Stimulated activated naive B cell treated with anti-CD40 and anti-IgM and Interleukin-4, amounts not matched to agents 10 μg/mL and 1 μg/mL and 100 μg/mL, for 72 hours (primary cell): ENCODE data around the gene XRCC3.
"Not testable (repeated sequence)": the region's sequence is repeated elsewhere in the genome, so short reads cannot be mapped to it uniquely, and the experiment has no call there.

Source experiments
- ATAC-seq, 2 donors: fragments of 150-1000 bp; cut with Tn5 transposase; replicated peaks; 2 replicates each; pipeline ENCODE4 v1.10.0; 2021; ENCODE audit warnings: moderate library complexity in 1 of 2
- DNase-seq: peaks from one replicate; pipeline ENCODE4 v3.0.0; 2021
- H3K27ac Mint-ChIP-seq: one replicate; pipeline ENCODE4 v1.8.0; 2022; ENCODE audit warnings: mild to moderate bottlenecking, mixed read lengths
- H3K27me3 Mint-ChIP-seq, 2 donors: one replicate each; pipeline ENCODE4 v1.8.0; 2022; ENCODE audit warnings: mixed read lengths in 2 of 2
- H3K36me3 Mint-ChIP-seq, 2 donors: one replicate each; pipeline ENCODE4 v1.8.0; 2022; ENCODE audit warnings: mixed read lengths in 2 of 2, mild to moderate bottlenecking in 1 of 2
- H3K4me1 Mint-ChIP-seq, 2 donors: one replicate each; pipeline ENCODE4 v1.8.0; 2022; ENCODE audit warnings: mixed read lengths in 2 of 2, mild to moderate bottlenecking in 1 of 2
- H3K4me3 Mint-ChIP-seq, 2 donors: one replicate each; pipeline ENCODE4 v1.8.0; 2022; ENCODE audit warnings: mild to moderate bottlenecking in 2 of 2, mixed read lengths in 2 of 2, moderate library complexity in 1 of 2
- H3K9me3 Mint-ChIP-seq, 2 donors: one replicate each; pipeline ENCODE4 v1.8.0; 2022; ENCODE audit warnings: mixed read lengths in 2 of 2, mild to moderate bottlenecking in 1 of 2

The XRCC3 gene

DNA sequence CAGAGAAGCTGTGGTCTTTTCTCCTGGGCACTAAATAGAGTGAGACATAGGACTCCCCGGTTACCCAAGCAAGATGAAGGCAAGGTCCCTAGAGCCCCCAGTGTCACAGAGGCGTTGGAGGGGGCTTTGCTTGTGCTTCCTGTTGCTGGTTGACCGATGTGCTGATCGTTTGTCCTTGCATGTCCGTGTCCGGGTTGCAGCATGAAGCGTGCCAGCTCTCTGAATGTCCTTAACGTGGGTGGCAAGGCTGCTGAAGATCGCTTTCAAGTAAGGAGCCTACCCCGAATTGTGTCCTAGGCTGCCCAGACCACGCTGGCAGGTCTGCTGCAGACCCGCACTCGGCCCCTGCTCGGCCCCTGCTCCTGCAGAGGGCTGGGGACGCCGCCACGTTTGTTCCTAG lies 23.1 kb downstream of the XRCC3 start:
- peaks cover 39 to 71% of the 10 kb centered on the region in 2 donors for H3K4me1 Mint-ChIP-seq
- H3K4me3 Mint-ChIP-seq, result peak overlapping the region in 1 of 2 donors; percentile 53
- no peaks in the 10 kb centered on the region for H3K27me3 Mint-ChIP-seq
- H3K9me3 Mint-ChIP-seq, result no peaks in the 10 kb centered on the region
- DNase-seq, result no peak
- H3K36me3 Mint-ChIP-seq, result peaks cover 33 to 34% of the 10 kb centered on the region in 2 donors
- H3K27ac Mint-ChIP-seq, result peak overlapping the region; percentile 90
- peak; percentile 66 to 76 for ATAC-seq

DNA sequence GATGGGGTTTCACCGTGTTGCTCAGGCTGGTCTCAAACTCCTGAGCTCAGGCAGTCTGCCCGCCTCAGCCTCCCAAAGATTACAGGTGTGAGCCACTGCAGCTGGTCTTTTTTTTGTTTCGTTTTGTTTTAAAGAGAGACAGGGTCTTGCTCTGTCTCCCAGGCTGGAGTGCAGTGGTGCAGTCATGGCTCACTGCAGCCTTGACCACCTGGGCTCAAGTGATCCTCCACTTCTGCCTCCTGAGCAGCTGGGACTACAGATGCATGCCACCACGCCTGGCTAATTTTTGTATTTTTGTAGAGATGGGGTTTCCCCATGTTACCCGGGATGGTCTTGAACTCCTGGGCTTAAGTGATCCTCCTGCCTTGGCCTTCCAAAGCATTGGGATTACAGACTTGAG lies 23.6 kb downstream of the XRCC3 start:
- Mint-ChIP-seq H3K4me3 (peak overlapping the region; percentile 53 to 67), H3K36me3 (peaks cover 36 to 37% of the 10 kb centered on the region in 2 donors), H3K27ac (peak overlapping the region; percentile 90), H3K4me1 (peaks cover 36 to 66% of the 10 kb centered on the region in 2 donors)
- not testable (repeated sequence) for H3K27me3 Mint-ChIP-seq, H3K9me3 Mint-ChIP-seq
- peak; percentile 81 to 85 for ATAC-seq
- DNase-seq, result peak; percentile 47

GRCh38 chr14:103690332-103690731 lies 24.9 kb downstream of the XRCC3 start:
- no peaks in the 10 kb centered on the region for H3K9me3 Mint-ChIP-seq
- peaks cover 39 to 46% of the 10 kb centered on the region in 2 donors for H3K36me3 Mint-ChIP-seq
- H3K4me3 Mint-ChIP-seq, result no peak overlapping the region
- H3K4me1 Mint-ChIP-seq, result peaks cover 23 to 53% of the 10 kb centered on the region in 2 donors
- DNase-seq (no peak), ATAC-seq (no peak)
- no peaks in the 10 kb centered on the region for H3K27me3 Mint-ChIP-seq
- H3K27ac Mint-ChIP-seq, result peak overlapping the region; percentile 68

GRCh38 chr14:103688906-103689902 lies 26.0 kb downstream of the XRCC3 start:
- Mint-ChIP-seq H3K36me3 (peaks cover 36 to 47% of the 10 kb centered on the region in 2 donors), H3K9me3 (no peaks in the 10 kb centered on the region), H3K4me3 (peak overlapping the region; percentile 22 to 72), H3K27ac (peak overlapping the region; percentile 38), H3K27me3 (no peaks in the 10 kb centered on the region), H3K4me1 (peaks cover 22 to 49% of the 10 kb centered on the region in 2 donors)
- DNase-seq, result no peak
- ATAC-seq, result peak; percentile 42 to 60

DNA sequence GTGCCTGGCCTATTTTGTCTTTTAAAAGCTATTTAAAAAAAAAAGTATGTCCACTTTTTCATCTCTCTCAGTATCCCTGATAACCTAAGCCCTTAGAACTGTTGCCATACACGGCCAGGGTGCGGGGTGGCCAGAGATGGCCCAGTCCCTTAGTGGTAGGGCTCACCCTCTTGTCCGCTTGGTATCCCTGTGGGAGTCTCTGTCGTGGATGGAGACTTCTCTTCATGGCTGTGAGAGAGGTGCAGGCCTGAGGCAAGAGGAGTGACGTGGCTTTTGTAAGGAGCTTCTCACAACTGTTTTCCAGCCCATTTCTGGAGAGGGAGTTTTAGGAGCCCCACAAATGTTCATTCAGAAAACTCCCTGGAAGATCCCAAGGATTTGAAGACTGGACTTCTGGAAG lies 26.8 kb downstream of the XRCC3 start:
- H3K27ac Mint-ChIP-seq, result peak overlapping the region; percentile 14
- no peaks in the 10 kb centered on the region for H3K27me3 Mint-ChIP-seq
- H3K36me3 Mint-ChIP-seq, result peaks cover 28 to 41% of the 10 kb centered on the region in 2 donors
- peaks cover 22 to 44% of the 10 kb centered on the region in 2 donors for H3K4me1 Mint-ChIP-seq
- DNase-seq, result no peak
- no peak for ATAC-seq
- H3K4me3 Mint-ChIP-seq, result no peak overlapping the region
- H3K9me3 Mint-ChIP-seq, result no peaks in the 10 kb centered on the region

- no peak for DNase-seq
- peaks cover 22 to 44% of the 10 kb centered on the region in 2 donors for H3K4me1 Mint-ChIP-seq
- H3K27me3 Mint-ChIP-seq, result no peaks in the 10 kb centered on the region
- no peak overlapping the region for H3K27ac Mint-ChIP-seq
- no peak for ATAC-seq
- peaks cover 27 to 40% of the 10 kb centered on the region in 2 donors for H3K36me3 Mint-ChIP-seq
- H3K4me3 Mint-ChIP-seq, result no peak overlapping the region
- H3K9me3 Mint-ChIP-seq, result no peaks in the 10 kb centered on the region
Observed at GRCh38 chr14:103687712-103688111, 27.5 kb downstream of the XRCC3 start.

GRCh38 chr14:103686831-103687485 lies 28.3 kb downstream of the XRCC3 start:
- no peak for ATAC-seq
- no peak overlapping the region for H3K27ac Mint-ChIP-seq
- peaks cover 27 to 40% of the 10 kb centered on the region in 2 donors for H3K36me3 Mint-ChIP-seq
- H3K9me3 Mint-ChIP-seq, result no peaks in the 10 kb centered on the region
- DNase-seq, result no peak
- no peak overlapping the region for H3K4me3 Mint-ChIP-seq
- peaks cover 18 to 38% of the 10 kb centered on the region in 2 donors for H3K4me1 Mint-ChIP-seq
- H3K27me3 Mint-ChIP-seq, result no peaks in the 10 kb centered on the region

GRCh38 chr14:103685276-103686211 lies 29.7 kb downstream of the XRCC3 start:
- Mint-ChIP-seq H3K9me3 (no peaks in the 10 kb centered on the region), H3K27me3 (no peaks in the 10 kb centered on the region), H3K36me3 (peaks cover 26 to 47% of the 10 kb centered on the region in 2 donors), H3K4me3 (no peak overlapping the region), H3K27ac (peak overlapping the region; percentile 75), H3K4me1 (peaks cover 12 to 24% of the 10 kb centered on the region in 2 donors)
- ATAC-seq, result no peak
- DNase-seq, result no peak

- H3K27me3 Mint-ChIP-seq, result no peaks in the 10 kb centered on the region
- H3K4me3 Mint-ChIP-seq, result no peak overlapping the region
- no peak for DNase-seq
- peaks cover 7 to 19% of the 10 kb centered on the region in 2 donors for H3K4me1 Mint-ChIP-seq
- H3K27ac Mint-ChIP-seq, result no peak overlapping the region
- H3K36me3 Mint-ChIP-seq, result peaks cover 21 to 43% of the 10 kb centered on the region in 2 donors
- no peaks in the 10 kb centered on the region for H3K9me3 Mint-ChIP-seq
- no peak for ATAC-seq
Observed at GRCh38 chr14:103684871-103685270, 30.4 kb downstream of the XRCC3 start.

DNA sequence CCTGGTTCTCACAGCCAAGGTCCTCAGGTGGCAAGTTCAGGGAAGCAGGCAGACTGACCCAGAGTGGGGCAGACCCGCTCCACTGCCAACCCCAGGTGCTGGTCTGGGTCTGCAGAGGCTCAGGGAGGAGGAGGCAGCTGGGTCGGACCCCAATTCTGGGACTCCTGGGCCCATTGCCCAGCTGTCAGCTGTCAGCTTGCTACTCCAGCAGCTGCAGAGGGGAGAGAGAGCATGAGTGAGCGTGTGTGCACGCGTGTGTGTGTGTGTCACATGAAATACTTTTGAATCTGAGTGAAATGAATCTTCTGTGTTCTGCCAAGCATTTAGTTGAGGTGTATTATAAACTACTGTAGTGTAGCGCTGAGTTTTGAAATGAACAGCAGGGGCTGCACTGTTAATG lies 30.8 kb downstream of the XRCC3 start:
- Mint-ChIP-seq H3K36me3 (peaks cover 23 to 43% of the 10 kb centered on the region in 2 donors), H3K9me3 (no peaks in the 10 kb centered on the region), H3K27me3 (no peaks in the 10 kb centered on the region), H3K4me1 (peaks cover 7 to 19% of the 10 kb centered on the region in 2 donors), H3K4me3 (no peak overlapping the region), H3K27ac (no peak overlapping the region)
- ATAC-seq, result no peak
- DNase-seq, result no peak

GRCh38 chr14:103683139-103683538 lies 32.1 kb downstream of the XRCC3 start:
- no peaks in the 10 kb centered on the region for H3K27me3 Mint-ChIP-seq
- H3K4me3 Mint-ChIP-seq, result no peak overlapping the region
- DNase-seq (no peak), ATAC-seq (no peak)
- no peaks in the 10 kb centered on the region for H3K9me3 Mint-ChIP-seq
- peaks cover 8 to 13% of the 10 kb centered on the region in 2 donors for H3K4me1 Mint-ChIP-seq
- peaks cover 22 to 45% of the 10 kb centered on the region in 2 donors for H3K36me3 Mint-ChIP-seq
- no peak overlapping the region for H3K27ac Mint-ChIP-seq

DNA sequence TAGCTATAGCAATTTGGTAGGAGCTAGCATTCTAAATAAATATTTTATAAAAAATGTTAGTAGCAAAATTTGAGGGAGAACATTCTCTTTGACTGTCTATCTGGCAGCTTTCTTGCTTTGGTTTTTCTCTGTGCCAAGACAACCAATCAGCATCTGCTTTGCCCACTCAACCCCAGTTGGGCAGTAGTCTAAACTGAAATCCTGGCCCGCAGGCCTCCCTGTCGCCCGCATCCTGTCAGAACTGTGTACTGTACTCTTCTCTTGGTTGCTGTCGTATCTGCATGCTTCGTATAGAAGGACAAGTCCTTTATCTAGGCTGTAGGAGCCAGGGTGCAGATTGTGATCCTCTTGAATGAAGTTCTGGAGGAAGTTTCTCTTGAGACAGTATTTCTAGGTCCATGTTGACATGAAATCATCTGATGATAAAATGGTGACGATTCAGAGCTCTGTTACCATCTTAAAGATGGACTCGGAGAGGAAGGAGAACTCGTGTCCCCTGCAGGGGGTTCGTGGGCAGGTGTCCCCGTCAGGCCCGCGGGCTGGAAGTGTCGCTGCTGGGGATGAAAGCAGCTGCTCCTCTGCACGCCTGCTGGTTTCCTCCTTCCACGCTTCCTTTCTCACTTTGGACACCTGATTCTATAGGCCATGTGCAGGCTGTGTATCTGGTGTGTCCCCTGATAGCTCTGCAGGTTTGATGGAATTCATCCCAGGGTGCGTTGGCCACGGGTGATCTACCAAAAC lies 34.6 kb downstream of the XRCC3 start:
- Mint-ChIP-seq H3K27me3 (no peaks in the 10 kb centered on the region), H3K4me3 (no peak overlapping the region), H3K9me3 (no peaks in the 10 kb centered on the region), H3K4me1 (peaks cover 8 to 13% of the 10 kb centered on the region in 2 donors), H3K27ac (no peak overlapping the region), H3K36me3 (peaks cover 18 to 46% of the 10 kb centered on the region in 2 donors)
- no peak for DNase-seq
- ATAC-seq, result no peak

GRCh38 chr14:103679351-103679750 lies 35.9 kb downstream of the XRCC3 start:
- Mint-ChIP-seq H3K27me3 (no peaks in the 10 kb centered on the region), H3K36me3 (peaks cover 20 to 47% of the 10 kb centered on the region in 2 donors), H3K4me3 (no peak overlapping the region), H3K27ac (peak overlapping the region; percentile 53), H3K9me3 (no peaks in the 10 kb centered on the region), H3K4me1 (peaks cover 8 to 13% of the 10 kb centered on the region in 2 donors)
- DNase-seq, result peak; percentile 50
- peak; percentile 100 for ATAC-seq
